Superior temporal gyrus (tissue), 1 donor: ENCODE data around the gene POLR3GL.

Source experiments
- DNase-seq: peaks from one replicate; pipeline ENCODE4 v3.0.0-alpha.2; 2016; ENCODE audit errors: extremely low spot score

POLR3GL gene

DNA sequence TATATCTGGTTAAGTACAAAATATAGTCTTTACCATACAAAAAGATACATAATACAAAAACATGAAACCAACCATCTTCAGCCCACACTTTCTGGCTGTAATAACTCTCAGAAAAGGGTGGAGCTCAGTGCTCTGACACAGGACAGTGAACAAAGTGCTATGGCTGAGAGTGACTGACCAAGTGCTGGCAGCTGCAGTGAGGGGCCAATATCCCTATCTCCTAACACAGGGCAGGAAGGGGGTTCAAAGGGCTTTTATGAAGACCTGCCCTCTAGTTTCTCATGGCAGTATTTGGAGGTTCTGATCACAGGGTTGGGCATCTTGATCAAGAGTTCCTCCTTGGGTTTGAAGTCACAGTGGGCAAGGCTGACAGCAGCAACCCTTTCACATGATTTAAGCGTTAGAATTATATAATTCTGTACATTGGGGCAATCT, 28.0 kb downstream of the POLR3GL start:
- DNase-seq = no peak

DNA sequence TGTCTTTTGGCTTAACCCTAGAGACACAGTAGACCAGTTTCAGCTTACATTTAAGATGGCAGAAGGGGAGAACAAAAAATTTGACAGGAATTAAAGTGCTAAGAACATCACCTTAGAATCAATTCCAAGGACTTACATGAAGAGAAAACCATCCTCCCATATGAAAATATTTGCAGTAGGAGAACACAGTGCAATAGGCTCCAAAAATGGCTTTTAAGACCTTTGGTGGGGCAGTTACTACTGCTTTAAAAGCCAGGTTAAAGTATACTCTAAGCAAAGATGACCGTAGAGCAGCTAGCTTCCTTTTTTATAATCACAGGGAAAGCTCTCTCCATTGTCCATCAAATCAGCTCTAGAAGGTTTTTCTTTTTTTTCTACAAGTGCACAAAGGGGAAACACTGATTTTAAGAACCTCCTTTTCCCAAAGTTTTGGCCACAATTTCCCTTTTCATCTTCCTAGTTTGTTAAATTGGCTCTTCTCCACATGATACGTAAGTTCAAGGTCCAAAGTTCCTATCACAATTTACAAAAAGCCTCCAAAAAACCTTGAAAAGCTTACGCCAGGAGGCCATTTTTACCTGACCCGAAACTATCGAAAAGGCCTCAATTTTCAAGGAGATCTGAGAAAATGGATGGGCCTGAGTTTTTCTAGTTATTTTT, 28.6 kb downstream of the POLR3GL start:
- DNase-seq = no peak

DNA sequence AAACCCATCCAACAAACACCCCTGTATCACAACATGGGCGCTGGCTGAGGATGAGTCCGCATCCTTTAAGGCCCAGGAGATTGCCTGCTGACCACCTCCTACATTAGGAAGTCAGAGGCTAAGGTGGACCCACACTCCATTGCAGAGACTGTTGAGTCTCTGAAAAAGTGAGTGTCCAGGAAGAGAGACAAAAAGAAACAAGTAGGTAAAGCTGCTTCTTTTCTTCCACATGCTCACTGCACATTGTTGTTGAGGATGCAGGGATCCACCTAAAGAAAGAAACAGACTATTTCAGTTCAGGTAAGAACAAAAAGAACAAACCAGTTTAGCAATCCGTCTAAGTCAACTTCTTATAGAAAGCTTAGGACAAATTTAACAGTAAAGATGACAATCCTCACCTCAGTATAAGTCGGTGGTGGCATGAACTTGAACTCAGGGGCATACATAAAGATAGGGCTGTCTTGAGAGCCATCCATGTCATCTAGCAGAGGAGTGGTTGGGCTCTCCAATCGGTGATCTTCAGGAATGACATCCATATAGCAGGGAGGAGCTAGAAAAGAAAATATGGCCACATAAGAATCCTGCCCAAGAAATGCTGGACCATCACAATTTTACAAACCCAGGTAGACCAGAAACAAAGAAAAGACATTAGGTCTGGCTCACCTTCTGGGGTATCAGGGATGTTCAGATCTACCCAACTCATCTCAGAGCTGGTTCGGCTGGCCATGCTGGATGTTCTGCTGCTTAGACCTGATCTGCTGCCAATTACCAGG, 29.3 kb downstream of the POLR3GL start:
- DNase-seq = no peak

DNA sequence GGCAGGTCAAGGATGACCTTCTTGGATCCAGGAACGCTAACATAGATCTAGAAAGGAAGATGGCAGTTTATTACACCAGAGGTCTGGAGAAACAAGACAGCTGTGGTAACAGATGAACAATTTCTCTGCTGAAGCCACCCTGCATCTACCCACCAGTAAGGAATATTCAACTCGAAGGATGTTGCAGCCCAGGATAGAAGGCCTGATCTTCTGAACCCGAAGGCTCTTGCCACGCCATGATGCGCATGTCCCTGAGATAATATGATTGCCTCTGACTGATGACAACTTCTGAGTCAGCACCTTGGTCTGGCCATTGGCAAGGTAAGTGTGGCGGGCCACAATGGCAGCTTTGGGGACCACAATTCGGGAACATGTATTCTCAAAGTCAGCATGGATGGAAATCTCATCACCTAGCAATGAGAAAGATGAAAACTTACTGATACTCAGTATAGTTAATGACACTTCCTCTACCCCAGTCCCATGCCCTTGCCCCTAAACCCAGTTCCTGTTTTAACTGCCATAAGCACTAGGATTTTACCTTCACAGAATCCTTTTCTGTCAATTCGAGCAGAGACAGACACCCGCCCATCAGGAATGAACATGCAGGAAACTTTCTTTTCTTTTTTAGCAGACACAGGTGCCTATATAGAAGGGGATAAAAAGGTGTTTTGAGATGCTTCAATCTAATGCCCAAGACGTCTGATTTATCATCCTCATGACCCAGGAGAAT, 30.1 kb downstream of the POLR3GL start:
- no peak for DNase-seq

DNA sequence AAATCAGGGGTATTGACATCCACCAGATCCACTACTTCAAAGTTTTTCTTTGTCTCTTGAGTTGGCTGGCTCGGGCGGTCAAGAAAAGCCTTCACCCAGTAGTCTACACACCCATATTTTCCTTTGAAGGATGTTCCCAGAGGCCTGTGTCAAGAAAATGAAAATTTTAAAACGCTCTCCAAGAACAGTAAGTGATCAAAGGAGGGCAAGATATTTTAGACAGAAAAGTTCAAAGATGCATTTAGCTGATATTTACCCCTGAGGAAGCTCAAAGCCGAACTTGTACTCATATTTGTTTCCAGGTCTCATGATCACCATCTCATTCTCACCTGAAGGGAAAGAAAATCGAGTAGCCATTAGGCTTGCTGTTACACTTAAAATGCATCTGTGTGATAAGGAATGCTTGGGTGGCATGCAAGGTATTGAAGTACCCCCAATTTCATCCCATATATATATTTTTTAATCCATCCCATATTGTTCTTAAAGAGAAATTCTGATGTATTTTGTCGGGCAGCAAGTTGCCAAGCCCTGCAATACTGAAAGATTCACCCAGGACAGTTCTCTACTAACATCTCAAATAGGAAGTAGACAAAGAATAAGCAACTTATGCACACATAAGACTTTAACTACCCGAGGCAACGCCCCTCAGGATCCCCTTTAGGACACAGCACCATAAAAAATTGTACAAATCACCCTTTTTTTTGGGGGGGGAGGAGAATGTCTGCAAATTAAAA, 30.8 kb downstream of the POLR3GL start:
- no peak for DNase-seq

DNA sequence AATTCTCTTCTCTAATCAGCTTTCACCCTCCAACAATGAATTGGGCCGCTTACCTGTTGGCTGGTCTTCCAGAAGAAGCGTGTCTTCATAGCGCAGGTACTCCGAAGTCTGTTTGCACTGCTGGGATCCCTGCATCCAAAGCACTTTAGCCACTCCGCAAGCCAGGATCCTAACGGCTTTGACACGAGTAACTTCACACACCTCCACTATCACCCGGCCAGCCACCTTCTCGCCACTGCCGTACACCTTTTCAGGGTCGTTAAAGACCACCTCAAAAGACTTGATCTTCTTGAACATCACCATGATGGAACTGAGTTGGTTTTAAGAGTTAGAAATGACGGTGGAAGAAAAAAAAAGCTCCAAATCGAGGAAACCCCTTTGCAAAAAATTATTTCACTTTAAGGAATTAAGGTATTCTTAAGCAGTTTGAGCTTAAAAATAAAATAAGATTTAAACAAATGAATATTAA, 31.5 kb downstream of the POLR3GL start:
- DNase-seq = no peak

DNA sequence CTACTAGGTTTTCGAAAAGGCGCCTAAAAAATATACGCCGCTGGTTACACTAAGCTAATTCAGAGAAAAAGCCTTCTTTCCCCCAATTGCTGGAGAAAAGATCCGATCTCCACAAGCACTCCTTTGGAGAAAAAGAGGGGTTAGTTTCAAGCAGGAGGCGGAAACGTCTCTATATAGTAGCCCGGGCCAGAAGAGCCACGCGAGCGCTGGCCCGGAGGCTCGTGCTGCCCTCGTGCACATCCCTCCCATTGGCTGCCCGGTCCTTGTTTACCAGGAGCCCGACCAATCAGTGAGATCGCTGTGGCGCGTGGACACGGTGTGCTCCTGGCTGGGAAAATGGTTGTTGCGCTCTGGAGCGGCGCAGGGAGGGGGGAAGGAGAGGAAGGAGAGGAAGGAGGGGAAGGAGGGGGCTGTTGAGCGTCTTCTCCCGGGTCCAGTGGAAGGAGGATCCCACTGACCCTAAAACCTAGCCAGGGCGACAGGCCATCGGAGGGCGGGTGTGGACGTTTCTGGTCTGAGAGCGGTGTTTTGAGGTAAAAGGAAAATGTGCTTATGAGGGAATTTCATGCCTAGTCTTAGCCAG, 32.0 kb downstream of the POLR3GL start, which contains the start of gene TXNIP:
TSS of gene TXNIP (minus strand) at position 147 of the 583 bp plus-strand sequence. CDS start 313 bp downstream, outside the sequence.
- DNase-seq = peak; percentile 100

DNA sequence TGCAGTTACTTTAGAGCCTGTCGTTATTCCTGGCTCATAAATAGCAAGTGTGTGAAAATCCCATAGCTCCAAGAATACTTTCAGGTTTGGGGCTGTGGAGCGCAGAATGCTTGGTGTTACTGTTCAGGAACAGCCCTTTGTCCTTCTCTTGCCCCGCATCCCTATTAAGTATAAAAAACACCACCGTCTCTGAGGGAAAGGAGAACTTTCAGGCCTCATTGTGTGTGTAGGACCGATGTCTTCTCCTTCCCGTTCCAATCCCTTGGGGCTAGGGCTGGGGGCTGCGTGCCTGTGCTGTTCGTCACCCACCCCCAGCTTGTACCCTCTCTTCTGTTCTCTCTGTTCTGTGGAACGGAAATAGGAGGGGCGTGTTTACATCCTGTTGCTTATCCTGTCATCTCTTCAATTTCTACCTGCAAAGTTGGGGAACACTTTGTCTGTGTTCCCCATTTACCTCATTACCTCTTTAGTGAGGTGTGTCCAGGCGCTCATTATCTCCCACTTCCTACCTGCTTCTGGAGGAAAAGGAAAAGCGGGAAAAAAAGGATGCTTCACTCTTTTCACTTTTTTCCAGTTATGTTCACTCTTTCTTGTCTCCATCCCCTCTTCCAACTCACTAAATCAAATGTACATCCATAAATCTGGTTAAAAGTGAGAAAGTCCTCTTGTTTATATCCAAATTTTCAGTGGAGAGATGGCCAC, 32.7 kb downstream of the POLR3GL start:
- no peak for DNase-seq

DNA sequence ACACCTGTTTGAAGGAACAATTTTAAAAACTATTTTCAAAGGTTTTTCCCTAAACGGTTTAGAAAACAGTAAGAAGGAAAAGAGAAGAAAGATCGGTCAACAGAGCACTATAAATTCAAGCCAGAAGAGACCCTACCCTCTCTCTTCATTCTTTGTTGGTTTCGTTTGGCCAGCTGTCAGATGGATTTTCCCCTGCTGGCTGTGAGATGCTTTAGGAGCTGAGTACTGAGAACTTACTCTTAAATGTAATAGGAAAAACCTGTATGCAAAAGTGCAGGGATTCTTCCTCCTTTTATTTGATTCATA, 33.2 kb downstream of the POLR3GL start:
- DNase-seq = peak; percentile 77

DNA sequence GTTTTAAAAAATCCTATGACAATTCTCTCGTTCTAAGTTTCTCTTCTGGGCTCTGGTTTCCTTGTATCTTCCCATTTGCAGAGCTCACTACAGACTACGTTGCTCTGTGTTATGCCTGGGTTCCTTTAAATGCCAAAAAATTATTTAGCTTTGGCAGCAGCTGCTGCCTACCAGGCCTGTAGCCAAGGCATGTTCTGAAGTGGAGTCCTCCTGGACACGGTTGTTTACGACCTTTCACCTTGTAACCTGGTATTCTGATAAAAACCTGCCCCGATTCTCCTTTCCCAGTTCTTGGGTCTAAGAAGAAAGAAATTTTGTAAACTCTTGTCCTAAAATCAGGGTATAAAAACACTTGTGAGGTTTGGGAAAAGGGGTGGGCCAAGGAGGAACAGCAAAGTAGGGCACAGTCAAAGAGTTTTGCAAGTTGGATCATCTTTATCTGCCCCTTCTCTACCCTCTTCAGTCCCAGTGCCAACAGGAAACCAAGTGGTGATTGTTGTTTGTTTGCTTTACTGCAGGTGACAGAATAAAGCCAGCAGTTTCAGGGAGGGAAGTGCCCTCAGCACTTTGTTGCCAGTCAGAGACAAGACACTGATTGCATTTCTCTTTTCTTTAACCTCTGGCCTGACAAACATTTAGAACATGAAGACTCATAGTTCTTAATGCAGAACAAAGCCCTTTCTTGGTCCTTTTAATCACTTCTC, 35.0 kb downstream of the POLR3GL start:
- no peak for DNase-seq

DNA sequence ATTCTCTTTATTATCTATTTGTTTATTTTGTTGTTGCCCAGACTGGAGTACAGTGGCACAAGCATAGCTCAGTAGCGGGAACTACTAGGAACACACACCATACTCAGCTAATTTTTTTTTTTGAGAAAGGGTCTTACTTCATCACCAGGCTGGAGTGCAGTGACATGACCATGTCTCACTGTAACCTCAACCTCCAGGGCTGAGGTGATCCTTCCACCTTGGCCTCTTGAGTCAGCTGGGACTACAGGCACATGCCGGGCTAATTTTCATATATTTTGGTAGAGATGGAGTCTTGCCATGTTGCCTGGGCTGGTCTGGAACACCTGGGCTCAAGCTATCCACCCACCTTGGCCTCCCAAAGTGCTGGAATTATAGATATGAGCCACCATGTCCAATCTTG, 37.2 kb downstream of the POLR3GL start:
- no peak for DNase-seq

DNA sequence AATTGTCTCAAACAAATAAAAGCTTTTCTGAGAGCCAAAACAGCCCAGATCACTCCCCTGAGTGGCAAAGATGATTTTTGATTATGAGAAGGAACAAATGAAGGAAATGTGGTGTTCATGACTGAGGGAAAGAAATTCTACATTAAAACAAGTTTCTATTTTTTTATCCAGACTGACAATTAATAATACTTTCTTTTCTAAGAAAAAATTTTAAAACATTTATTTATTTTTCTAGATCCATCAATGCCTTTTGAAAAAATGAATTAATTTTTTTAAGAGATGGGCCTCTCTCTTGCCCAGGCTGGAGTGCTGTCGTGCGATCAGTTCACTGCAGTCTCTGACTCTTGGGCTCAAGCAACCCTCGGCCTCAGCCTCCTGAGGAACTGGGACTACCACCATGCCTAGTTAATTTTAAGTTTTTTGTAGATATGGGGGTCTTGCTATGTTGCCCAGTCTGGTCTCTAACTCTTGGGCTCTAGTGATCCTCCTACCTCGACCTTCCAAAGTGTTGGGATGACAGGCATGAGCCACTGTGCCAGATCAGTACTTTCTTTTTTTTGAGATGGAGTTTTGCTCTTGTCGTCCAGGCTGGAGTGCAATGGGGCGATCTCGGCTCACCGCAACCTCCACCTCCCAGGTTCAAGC, 43.1 kb downstream of the POLR3GL start:
- DNase-seq = no peak

DNA sequence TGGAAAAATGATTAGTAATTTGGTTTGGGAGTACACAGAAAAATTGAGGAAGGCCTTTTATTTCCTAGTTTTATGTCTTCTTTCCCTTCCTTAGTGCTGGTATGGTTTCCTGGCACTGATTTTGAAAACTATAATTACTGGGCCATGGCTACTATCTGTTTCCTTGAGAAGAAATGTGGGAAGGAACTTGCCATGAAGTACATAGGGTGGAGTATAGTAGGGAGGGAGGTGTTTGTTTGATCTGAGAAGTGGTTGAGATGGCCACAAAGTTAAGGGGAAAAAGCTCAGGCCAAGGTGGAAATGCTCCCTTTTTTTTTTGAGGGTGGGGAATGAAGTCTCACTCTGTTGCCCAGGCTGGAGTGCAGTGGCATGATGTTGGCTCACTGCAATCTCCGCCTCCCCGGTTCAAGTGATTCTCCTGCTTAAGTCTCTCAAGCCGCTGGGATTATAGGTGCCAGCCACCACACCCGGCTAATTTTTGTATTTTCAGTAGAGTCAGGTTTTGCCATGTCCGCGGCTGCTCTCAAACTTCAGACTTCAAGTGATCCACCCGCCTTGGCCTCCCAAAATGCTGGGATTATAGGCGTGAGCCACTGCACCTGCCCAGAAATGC, 45.7 kb downstream of the POLR3GL start:
- DNase-seq = no peak

DNA sequence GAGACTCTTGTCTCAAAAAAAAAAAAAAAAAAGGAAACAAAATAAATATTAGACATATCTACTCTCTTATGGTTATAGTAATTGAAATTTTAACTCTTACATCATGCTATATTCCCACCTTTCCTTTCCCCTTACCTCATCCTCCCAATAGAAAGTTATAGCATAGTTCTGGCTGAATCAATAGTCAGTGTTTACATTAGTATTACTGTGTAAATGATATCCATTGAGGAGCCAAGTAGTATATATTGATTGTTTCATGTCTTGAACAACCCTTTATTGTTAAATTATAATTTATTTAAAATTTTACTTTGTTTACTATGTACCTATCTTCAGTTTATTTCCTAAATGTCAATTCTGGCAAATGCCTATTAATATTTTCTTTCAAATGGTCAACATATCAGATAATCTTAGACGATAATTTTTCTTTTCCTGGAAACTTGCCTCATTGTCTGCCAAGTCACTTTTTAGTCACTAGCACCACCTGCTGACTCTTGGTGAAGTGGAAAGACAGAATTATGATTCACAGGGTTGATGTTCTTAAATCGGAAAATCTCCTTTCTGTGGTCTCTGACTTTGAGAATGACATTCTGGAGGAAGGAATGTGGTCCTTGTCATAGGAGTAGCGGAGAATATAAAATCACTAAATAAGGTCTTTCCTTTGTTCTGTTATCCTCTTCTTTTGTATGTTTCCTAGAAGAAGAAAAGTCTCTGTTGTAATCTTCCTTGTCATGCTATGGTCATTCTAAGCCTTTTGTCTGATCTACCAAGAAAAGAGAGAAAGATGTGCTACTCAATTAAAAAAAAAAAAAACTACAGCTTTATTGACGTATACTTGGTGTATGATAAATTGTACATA, 48.4 kb downstream of the POLR3GL start:
- DNase-seq = peak; percentile 90

DNA sequence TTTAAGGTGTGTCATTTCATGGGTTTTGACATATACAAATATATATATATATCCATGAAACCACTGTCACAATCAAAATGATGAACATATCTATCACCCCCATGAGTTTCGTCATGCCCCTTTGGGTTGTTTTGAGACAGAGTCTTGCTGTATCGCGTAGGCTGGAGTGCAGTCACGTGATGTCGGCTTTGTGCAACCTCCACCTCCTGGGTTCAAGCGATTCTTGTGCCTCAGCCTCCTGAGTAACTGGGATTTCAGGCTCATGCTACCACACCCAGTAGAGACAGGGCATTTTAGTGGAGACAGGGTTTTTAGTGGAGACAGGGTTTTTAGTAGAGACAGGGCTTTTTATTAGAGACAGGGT, 49.1 kb downstream of the POLR3GL start:
- no peak for DNase-seq

DNA sequence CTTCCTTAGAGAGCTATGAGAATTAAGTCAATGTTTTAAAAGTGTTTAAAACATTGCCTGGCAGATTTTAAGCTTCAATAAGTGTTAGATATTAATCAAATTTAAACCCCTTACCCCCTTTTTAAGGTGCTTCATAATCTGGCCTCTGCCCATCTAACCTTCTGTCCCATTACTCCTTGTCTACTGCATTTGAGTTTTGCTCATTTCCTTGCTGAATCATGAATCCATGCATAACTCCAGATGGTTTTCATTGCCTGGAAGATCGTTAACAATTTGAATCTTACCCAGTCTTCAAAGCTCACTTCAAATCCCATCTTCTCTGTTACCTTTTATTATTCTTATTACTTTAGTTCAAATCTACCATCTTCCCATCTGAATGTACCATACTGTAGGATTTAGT, 52.4 kb downstream of the POLR3GL start:
- DNase-seq = no peak

DNA sequence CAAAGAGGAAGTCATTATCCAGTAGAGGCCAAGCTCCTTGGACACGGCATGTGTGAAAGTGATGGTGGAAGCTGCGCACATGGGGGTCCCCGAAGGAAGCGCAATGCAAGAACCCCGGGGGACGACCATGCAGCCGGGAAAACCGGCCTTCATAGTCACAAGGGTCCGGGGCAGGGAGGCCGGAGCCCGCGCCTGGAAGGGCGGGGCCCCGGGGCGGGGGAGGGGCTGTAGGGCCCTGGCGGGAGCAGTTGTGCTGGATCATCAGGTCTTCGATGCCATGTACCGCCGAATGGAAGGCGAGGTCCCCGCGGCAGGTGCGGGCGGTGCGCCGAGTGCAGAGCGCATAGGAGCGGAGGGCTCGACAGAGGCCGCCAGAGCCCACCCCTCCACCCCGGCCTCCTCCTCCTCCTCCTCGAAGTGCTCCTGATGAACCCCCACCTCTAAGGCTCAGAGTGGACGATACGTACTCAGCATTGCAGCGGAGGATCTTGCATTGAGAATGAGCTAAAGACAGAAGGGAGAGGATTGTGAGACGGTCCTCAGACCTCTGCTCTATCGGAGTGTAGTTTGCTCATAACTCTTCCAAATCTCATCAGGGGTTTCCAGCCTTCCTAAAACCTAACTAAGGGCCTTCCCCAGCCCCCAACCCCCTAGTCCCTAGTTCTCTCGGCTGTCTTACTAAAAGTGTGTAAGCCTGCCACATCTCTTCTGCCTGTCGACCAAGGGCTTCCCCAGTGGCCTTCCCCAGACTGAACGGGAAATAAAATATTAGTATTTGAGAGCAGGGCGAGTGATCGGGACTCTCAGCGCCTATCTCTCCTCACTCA, 55.0 kb downstream of the POLR3GL start:
- DNase-seq = no peak
